HG03565 (cell line): ENCODE measurements around the gene PBX1.

Experiments used
- ATAC-seq: cut with Tn5 transposase; IDR thresholded peaks from one replicate; pipeline ENCODE4 v1.9.1; 2021; ENCODE audit warnings: mild to moderate bottlenecking, moderate library complexity; ENCODE audit not compliant: unreplicated experiment

PBX1 gene

DNA sequence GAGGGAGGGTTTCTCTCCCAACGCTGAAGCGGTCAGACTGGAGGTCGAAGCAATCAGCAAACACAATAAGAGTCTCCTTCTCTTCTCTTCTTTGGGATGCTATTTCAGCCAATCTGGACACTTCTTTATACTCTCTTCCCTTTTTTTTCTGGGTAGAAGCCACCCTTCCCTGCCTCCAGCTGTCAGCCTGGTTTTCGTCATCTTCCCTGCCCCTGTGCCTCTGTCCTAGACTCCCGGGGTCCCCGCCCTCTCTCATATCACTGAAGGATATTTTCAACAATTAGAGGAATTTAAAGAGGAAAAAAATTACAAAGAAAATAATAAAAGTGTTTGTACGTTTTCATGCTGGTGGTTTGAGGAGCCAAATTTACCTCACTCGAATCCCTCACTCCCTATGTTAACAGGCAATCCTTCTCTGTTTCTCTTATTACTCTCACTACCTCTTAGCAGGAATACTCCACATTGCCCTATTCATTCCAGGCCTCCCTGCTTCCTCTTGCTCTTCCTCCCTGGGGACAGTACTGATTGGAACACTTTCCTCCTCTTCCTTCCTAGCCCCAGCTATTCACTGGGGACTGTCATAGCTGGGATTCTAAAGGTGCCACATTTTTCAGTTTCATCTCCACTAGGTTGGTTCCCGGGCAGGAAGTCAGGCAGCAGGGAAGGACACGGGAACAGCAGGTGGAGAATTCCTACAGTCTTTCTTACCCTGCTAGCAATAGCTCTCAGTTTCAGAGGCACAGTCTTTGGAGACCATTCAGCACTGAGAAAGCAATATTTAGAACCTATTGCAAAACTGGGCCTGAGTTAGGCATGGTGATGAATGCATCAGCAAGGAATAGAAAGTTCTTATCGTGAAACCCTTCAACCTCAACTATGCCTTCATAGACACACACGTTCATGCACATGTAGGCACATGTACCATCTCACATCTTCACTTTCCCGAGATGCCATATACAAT is 288.0 kb downstream of the PBX1 start:
- ATAC-seq, result no peak

DNA sequence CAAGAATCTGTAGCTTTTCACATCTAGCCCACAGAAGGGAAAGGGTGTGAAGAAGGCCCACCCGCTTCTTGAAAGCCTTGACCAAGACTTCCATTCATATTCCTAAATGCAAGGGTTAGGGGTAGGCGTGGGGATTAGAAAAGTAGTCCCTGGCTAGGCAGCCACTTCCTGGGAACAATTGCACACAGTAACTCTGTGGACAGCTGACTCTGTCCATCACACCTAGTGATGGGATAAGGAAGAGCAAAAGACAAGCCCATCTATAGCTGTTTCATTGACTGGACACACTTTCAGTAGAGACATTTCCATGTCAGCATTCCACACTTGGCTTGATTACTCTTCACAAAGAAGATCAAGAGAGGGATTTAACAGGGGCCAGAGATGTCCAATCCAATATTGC is 294.2 kb downstream of the PBX1 start:
- no peak for ATAC-seq

DNA sequence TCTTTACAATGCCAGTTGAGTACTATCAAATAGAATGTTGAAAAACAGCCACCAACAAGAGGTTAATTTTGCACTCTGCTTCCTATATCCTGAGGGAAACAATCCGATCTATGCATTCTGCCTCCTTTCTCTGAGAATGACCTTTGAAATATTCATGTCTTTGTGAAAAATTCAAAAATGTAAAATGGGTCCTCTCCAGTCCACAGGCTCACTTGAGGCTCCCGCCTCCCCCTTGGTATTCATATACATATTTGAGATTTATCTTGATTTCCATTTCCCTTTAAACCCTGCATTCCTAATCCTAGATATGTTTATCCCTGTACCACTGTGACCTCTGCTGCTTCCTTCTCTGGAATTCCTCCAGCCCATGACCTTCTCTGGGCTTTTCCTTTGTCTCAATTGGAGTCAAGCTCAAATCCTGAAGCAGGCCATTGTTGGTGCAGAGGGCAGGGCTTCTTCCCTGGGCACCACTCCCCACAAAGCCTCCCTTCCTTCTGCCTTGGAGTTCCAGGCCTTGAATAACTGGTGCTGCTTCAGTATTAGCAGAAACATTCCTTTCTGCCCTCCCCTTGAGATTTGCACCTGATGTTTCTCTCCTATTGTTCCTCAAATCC is 296.8 kb downstream of the PBX1 start:
- no peak for ATAC-seq

DNA sequence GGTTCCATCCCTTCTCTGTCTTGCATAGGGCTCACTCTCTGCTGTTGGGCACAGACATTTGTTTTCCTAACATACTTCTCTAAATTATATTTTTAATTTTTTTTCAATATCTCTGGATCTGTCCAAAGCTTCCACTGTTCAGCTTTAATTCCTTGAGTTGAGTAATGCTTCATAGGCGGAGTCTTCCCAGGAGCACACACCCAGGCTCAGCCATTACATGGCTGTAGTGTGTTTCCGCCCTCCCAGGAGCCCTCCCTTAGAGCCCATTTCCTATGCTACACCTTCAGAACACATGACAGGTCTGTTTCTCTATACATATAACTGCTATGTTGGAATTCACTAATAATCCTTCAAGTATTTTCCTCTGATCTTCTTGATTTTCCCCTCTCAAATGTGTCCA is 297.4 kb downstream of the PBX1 start:
- no peak for ATAC-seq

DNA sequence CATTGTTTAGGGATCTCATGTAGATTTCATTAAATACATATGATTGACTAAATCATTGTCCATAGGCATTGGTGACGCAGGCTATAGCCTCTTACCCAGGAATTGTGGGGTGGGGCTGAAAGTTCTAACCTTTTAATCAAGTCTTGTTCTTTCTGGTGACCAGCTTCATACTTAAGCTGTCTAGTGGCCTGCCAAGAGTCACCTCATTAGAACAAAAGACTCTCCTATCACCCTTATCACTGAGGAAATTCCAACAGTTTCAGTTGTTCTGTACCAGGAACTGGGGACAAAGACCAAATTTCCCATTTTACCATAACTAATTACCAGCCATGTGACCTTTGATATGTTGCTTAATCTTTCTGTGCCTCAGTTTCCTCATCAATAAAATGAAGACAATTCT is 298.5 kb downstream of the PBX1 start:
- ATAC-seq, result no peak

DNA sequence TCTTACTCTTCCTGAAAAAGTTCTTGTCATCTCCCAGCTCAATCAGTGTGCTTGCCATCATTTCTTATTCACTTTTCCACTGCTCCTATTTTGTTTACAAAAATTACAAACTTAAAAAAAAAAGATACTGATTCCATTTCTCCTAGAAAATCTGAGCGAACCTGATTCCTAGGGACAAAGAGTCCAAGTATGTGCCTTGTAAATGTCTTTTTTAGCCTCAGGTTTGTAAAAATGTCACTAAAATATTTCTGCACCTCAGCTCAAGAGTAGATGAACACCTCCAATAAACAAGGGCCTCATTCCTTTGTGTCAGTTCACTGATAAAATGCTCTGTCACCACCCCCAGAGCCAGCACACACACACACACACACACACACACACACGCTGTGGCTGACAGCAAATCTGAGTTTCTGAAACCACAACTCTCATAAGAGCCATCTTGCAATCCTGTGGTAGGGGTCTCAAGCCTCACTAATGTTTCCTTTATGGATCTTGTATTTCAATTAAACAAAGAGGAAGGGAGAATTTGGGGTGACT is 299.2 kb downstream of the PBX1 start:
- no peak for ATAC-seq

DNA sequence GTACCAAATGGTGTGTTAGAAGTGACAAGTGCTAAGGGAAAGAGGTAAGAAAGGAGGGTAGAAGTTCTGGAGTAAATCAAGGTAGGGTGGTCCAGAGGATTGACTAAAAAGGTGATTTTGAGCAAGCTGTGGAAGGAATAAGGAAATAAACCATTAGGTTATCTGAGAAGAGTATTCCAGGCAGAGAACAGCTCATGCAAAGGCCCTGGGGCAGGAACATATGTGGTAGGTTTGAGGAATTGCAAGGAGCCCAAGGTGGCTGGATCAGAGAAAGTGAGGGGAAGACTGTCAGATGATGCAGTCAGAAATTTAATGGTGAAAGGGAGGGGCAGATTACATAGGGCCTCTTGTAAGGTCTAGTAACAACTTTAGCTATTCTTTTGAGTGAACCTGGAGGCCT is 302.6 kb downstream of the PBX1 start:
- ATAC-seq, result no peak

DNA sequence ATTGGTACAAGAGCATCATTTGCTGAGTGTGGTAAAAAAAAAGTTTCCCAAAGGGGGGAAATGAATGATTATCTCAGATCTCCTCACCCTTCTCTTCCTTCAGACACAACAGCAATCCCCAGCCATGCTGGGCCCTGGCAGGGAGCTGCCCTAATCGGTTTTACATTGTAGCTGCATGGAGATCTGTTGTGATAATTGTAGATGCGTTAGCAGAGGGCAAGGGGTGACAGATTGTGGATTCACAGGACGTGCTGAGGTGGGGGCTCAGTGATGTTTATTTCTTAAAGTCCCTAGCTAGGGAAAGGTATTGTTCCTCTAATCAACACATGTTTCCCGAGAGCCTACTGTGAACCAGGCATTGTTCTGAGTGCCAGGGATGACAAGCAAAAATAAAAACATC is 304.1 kb downstream of the PBX1 start:
- no peak for ATAC-seq

DNA sequence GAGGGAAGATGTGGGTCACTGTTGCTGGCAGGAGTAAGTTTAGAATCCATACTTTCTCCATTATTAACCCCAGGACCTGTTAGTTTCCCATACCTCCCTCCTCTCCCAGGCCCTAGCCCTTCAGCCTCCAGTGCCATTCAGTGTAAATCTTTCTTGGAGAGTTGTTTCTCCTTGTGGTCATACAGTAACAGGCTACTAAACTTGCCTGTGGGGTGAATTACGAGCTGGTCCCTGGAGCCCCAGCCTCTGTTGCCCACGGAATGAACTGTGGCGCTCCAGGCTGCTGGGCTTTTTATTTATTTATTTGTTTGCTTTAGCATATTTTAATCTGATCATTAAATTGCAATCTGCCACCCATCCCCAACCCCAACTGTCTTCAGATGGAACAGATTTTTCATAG is 305.2 kb downstream of the PBX1 start:
- ATAC-seq, result no peak

DNA sequence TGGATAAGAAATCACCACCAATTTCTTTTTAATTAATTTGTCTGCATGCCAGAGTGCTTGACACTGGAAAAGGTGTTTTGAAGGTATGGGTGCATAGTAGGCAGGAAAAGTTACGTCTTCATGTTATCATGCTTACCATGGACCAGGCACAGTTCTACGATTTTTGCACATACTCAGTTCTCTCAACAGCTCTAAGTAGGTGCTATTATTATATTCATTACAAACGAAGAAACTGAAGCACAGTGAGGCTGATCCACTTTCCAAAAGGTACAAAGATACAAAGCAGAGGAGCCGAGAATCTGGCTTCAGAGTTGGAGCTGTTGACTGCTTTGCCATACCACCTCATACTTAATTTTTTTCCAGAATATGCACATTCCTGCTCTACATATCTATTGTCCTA is 306.4 kb downstream of the PBX1 start:
- no peak for ATAC-seq

DNA sequence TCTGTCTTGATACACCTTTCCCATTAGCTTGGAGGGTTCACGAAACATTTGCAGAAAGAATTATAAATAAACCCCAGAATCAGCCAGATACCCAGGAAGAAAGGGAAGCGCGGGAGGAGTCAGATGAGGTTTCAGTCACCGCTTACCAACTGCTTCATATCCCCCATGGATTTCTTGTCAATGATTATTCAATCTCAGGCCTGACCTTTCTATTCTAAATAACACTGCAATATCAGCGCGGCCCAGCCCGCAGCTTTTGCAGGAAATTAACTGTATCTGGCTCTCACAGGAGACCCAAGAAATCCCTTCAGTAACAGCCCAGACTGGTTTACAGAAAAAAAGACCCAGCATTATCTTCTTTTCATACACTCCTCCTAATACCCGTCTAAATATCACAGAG is 308.6 kb downstream of the PBX1 start:
- ATAC-seq, result no peak

DNA sequence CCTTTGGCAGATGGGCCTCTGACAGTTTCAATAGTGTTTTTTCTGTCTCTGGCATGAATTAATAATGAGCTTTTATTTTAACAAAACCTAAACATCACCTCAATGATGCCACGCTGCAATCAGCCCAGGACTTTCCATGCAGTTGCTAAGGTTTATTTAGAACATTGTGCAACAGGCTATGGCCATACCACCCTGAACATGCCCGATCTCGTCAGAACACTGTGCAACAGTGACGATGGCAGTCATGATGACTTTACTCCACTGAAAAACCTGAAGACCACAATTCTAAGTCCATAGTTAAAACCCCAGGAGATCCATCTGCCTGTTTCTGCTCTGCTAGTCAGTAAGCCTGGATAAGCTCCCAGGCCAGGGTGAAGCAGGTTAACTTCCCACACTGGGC is 310.0 kb downstream of the PBX1 start:
- ATAC-seq, result no peak

DNA sequence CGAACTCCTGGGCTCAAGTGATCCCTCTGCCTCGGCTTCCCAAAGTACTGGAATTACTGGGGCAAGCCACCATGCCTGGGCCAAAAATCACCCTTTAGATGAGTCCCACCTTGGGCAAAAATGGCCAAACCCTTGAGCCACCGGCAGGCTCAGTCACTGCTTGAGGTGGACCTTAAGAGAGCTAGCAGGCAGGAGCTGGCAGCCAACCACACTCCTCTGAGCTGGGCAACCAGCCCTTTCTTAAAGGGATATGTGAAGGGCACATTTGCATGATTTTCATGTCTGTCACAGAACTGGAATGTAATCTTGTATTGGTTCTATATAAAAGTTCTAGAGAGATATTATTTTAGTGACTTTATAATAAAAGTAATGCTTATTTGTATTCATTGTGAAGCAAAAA is 316.5 kb downstream of the PBX1 start:
- no peak for ATAC-seq

DNA sequence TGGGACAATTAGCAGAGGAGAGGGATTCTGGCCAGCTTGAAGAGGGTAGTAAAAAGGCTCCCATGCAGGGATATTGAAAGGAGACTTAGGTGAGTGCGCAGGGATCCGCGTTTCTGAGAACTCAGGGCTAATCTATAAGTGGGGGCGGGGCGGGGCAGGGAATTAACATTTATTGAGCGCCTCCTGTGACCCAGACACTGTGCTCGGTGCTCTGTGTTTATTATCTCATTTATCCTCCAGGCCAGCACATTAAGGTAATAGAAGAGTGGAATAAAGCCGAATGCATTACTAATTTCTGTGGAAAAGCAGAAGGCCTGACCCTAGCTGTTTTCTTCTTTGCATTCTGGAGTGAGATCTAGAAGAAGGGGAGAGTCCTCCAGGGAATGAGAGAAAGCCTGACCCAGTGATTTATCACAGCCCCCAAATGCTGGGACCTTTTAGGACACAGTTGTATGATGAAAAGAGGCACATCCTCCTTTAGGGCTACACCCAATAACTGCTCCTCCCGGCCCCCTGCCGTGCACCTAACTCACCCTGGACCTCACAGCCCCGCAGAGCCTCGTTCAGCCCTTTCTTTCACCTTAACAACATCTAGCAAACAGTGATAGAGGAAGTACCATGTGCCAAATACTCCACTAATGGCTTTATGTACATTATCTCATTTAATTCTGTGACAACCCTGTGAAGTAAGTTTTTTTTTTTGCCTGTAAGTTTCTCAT is 317.6 kb downstream of the PBX1 start:
- no peak for ATAC-seq

DNA sequence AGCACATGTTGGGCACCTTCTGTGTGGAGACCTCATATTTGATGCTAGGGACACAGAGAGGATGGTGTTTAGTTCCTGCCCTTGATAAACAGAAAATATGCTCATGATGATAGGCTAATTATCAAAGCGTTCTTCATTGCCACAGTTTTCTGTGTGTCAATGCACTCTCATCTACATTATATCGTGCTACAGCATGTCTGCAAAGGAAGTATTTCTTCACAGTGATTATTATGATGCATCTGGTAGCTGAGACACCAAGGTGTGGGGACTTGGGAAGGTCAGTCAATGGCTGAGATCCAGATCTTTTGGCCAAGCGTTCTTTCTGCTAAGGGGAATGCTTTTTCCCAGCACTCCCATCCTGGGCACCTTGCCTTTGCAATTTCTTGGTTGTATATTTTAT is 321.2 kb downstream of the PBX1 start:
- no peak for ATAC-seq

DNA sequence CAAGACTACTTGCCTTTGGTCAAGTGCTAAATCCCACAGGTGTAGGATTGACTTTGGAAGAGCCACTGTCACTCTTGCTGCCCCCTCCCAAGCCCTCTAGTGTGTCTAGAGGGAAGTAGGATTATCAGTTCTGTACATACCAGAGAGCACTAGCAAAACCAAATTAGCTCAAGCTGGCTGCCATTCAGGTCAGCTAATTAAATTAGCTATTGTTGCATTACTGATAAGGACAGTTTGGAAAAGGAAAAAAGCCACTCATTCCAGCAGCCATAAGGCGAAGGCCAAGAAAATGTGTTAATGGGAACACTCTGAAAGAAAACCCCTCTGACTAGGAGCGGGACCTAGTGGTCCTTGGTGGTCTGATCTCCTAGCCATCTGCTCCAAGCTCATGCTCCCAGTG is 321.7 kb downstream of the PBX1 start:
- no peak for ATAC-seq

DNA sequence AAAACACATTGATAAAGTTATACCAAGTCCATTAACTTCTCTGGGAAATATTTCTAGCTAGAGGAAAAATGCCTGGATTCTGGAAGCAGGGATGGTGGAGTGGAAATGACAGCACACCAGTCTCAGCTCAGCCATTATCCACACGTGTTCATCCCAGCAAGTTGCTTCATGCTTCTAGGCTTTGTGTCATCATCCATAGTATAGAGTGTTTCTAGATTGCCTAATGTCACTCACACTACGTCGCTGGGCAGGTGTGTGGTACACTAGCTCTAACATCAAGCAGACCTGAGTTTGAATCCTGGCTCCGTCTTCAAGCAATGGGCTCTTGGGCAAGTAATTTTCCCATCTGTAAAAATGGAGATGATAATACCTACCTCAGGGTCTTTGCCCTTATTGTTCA is 326.3 kb downstream of the PBX1 start:
- no peak for ATAC-seq

DNA sequence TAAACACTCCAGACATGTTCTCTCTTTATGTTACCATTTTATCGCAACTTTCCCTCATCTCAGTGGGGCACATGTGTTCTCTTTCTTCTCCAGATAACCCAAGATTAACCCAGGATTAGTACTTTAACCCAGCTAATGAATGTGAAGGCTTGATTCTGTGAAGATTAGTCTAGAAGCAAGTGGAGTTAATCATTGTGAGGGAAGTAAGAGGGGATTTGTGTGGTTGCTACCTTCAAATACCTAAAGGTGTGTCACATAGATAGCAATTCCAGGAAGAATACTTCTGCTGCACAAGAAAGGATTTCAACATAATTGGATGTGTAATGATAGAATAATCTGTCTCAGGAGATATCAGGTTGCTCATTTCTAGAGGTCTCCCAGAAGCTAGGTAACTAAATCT is 327.1 kb downstream of the PBX1 start:
- no peak for ATAC-seq

DNA sequence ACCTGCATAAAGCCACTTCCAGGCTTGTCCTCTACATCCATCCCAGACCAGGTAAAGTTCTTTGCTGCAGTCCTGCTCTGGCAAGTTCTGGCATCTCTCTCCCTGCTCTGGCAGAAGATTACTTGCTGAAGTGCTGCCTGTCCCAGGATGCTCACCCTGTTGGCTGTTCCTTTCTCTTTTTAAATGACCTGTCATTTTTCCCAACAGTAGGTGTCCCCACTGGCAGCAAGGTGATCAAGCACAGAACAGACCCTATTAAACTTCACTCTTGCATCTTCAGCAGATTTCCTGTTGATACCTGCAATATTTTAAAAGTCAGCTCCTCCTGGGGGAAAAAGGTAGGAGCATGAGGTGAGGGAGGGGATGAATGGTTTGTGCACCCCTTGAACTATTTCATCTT is 332.6 kb downstream of the PBX1 start:
- ATAC-seq, result no peak

DNA sequence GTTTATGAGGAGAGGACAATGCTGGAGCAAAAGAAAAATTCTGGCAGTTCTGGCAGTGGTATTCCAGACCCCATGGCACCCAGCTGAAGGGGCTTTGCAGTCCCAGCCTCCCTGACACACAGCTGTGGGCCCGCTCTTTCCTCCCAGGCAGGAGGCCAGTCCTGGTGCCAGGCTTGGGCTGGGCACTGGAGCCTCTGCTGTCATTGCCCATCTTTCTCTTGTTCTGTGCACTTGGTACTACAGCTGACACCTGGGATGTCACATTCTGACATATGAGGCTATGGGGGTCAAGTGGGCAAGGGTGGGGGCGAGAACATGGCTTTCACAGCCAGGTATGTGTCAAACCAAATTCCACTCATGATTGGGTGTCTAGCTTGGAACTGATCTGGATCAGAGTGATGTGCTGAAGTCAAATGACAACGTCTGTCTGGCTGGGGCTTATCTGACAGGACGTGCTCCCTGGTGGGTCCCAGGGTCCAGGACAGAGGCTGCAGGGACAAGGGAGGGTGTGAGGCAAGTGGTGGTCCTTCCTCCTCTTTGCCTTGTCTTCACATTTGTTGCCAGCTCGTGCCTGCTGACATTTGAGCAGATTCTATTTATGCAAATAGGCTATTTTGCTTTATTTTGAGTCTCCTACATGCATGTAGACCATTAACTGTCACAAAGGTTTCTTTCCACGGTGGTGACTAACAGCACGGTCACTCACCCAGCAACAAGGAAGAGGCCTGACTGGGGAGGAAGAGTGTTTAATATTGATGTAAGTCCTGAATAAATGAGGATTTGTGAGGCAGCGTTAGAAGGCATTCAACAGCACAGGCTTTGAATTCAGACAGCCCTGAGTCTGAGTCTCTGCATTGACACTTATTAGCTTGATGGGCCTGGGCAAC is 336.3 kb downstream of the PBX1 start:
- no peak for ATAC-seq

DNA sequence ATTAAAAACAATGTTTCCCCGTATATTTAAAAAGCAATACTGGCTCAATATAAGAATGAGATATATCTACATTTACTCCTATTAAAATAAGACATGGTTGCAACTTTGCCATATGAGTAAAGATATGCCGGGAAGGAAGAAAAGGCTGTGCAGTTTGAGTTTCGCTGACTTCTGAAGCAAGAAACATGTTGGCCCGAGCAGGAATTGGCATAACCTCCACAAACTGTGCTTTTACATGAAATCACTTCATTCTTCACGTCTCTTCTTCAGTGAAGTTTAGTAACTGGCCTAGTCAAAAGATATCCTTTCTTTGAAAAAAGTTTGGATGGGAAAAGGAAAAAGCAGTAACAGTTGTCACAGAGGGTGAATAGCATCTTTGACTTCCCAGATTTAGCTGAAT is 342.0 kb downstream of the PBX1 start:
- no peak for ATAC-seq
